ENCODE results near the gene USH1G.

DNA sequence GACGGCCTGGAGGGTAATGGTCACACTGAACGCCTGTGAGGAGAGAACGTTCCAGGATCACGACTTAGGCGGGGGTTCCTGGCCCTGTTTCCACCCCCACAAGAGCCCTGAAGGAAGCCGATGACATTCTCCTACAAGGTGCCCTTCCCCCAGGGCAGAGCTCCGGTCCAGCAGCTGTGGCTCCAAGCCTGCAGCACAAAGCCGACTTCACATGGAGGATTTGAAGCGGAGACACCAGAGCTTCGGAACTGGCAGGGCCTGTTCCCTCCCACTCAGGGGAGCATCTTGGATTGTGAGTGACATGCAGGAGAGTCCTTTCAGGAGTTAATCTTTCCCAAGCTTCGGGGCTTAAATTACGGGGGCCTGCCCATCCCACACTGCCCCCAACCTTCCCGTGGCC is 34.6 kb downstream of the USH1G start:
- TF ChIP-seq POLR2AphosphoS5 (IDR thresholded peaks at IDR 0.05) (no peak), RAD21 (conservative IDR thresholded peaks at IDR 0.05) (no peak), EP300 (conservative IDR thresholded peaks at IDR 0.05; ENCODE audit: poor library complexity, severe bottlenecking) (no peak), EZH2 (IDR thresholded peaks at IDR 0.05; ENCODE audit: borderline replicate concordance, insufficient read depth, low read length, poor library complexity, severe bottlenecking) (no peak), TAF1 (IDR thresholded peaks at IDR 0.05; ENCODE audit: low read depth) (no peak)
- TF ChIP-seq, protein P1, sequence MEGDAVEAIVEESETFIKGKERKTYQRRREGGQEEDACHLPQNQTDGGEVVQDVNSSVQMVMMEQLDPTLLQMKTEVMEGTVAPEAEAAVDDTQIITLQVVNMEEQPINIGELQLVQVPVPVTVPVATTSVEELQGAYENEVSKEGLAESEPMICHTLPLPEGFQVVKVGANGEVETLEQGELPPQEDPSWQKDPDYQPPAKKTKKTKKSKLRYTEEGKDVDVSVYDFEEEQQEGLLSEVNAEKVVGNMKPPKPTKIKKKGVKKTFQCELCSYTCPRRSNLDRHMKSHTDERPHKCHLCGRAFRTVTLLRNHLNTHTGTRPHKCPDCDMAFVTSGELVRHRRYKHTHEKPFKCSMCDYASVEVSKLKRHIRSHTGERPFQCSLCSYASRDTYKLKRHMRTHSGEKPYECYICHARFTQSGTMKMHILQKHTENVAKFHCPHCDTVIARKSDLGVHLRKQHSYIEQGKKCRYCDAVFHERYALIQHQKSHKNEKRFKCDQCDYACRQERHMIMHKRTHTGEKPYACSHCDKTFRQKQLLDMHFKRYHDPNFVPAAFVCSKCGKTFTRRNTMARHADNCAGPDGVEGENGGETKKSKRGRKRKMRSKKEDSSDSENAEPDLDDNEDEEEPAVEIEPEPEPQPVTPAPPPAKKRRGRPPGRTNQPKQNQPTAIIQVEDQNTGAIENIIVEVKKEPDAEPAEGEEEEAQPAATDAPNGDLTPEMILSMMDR (IDR thresholded peaks at IDR 0.05; ENCODE audit: poor library complexity, severe bottlenecking) = no peak
- TF ChIP-seq, protein P2, sequence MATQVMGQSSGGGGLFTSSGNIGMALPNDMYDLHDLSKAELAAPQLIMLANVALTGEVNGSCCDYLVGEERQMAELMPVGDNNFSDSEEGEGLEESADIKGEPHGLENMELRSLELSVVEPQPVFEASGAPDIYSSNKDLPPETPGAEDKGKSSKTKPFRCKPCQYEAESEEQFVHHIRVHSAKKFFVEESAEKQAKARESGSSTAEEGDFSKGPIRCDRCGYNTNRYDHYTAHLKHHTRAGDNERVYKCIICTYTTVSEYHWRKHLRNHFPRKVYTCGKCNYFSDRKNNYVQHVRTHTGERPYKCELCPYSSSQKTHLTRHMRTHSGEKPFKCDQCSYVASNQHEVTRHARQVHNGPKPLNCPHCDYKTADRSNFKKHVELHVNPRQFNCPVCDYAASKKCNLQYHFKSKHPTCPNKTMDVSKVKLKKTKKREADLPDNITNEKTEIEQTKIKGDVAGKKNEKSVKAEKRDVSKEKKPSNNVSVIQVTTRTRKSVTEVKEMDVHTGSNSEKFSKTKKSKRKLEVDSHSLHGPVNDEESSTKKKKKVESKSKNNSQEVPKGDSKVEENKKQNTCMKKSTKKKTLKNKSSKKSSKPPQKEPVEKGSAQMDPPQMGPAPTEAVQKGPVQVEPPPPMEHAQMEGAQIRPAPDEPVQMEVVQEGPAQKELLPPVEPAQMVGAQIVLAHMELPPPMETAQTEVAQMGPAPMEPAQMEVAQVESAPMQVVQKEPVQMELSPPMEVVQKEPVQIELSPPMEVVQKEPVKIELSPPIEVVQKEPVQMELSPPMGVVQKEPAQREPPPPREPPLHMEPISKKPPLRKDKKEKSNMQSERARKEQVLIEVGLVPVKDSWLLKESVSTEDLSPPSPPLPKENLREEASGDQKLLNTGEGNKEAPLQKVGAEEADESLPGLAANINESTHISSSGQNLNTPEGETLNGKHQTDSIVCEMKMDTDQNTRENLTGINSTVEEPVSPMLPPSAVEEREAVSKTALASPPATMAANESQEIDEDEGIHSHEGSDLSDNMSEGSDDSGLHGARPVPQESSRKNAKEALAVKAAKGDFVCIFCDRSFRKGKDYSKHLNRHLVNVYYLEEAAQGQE (IDR thresholded peaks at IDR 0.05; ENCODE audit: borderline replicate concordance) = no peak

Data from neural cell (in vitro differentiated cells).